Hematopoietic multipotent progenitor cell (in vitro differentiated cells): ENCODE measurements around the gene ISLR. TPM values are rescaled to one million over a fixed set of nuclear protein-coding genes. Genes with fewer than 3 reads are reported as not detected.

ENCODE experiments used
- DNase-seq, 3 donors: peaks; one replicate each; pipeline ENCODE4 v3.0.0-alpha.2; 2011 to 2015; ENCODE audit warnings: low read depth in 2 of 3, low spot score in 2 of 3
- total RNA-seq: library from RNA; depleted of rRNA; stranded (reverse); fragments of >200 nt; gene quantifications from one replicate; pipeline ENCODE4 v1.2.3, GENCODE V29; 2012

Gene ISLR
- total RNA-seq, 1 donor: not detected

DNA sequence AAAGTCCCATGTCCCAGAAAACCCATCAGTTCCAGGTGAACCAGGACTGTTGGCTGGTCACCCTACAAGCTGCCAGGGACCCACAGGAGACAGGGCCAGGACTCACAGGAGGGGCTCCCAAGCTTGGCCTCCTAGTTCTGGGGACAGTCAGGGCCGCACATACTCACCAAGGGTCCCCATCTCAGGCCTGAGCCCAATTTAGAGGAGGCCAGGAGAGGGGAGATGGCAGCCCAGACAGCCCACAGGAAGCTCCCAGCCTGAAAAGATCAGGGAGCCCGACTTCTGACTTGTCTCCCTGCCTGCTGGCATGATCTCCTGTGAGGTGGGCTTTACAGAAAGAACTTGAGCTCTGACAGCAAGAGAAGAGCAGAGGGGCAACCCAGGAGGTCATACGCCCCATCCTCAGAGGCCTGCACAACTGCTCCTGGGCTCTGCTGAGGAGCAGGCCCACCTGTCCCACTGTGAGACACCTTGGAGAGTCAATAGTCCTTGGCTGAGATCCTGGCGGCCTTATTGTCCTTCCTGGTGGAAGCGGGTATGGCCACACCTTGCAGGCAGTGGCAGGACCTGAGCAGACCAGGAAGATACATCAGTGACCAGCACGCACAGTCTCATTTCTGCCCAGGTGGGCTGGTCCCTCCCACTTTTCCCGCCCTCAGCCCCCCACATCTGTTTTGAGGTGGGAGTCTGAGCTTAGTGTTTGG is 2.5 kb upstream of the ISLR start:
- DNase-seq: no peak

DNA sequence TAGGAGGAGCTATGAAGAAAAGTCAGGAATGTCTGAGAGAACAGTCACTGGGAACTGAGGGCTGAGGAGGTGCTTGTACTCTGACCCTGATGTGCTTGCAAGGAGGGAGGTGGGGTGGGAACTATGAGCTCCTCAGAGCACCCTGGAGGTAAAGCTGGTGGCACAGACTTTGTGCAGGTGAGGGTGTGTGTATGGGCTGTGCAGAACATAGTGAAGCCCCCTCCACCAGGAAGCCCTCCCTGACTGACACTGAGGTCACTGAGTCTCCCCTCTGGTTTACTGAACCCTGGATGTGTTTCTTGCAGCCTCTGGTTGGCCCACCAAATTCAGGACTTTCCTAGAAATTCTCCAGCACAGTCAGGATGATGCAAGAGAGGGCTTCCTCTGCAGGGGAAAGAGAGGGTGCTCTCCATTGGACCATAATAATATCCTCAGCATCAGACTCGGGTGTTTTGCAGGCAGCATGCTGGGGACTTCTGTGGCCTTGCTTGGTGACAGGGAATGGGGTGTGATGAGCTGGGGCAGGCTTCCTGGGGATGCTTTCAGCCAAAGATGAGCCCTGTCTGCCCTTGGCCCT is 1.5 kb upstream of the ISLR start:
- no peak for DNase-seq

DNA sequence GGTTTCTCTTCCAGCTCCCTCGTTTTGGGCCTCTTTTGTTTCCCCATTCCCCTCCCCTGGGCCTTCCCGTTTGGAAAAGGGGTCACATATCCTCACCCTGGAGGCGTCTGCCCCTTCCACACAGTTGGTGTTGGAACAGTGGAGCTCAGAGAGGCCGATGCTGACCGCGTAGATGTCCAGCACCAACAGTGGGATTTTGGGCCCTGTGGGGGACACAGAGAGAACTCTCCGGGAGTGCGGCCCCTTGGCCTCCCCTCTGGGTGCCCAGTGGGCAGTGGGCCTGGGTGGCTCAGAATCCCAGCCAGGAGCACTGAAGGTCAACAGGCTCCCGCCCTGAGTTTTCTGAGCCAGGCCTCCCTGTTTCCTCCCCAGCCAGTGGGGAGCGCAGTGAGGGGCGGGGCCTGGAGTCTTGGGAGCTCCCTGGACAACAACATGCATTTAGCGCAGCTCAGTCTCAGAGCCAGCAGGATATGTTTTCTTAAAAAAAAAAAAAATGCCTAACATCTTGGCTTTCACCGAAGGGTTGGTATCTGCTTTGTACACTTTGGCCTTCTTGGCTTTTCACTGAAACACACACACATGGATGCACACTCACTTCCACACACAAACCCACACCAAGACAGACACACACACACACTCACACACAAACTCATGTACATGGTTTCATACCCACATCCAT is 670 bp upstream of the ISLR start:
- no peak for DNase-seq

DNA sequence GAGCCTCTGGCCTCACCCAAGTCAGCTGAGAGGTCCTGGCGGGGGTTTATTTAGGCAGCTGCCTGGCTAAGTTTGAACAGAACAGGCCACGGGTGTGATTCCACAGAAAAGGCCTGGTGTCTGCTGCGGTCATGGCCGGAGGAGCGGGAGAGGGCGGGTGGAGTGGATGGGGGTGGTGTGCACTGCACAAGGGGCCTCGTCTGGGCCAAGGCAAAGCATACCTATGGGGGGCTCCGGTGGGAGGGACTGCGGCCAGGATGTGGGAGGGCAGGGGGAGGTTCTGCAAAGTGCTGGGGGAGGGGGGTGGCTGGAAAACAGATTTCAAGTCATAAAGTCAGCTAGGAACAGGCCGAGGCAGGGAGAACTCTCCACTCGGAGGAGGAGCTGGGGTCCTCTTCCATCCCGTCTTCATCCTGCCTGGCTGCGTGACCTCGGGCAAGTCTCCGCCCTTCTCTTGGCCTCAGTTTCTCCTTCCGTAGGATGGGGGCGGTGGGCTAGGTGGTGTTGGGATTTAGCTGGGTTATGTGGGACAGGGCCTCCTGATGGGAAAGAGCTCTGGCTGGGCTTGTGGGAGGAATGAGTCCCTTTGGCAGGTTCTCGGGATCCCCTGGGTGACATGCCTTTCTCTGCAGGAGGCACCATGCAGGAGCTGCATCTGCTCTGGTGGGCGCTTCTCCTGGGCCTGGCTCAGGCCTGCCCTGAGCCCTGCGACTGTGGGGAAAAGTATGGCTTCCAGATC is 878 bp downstream of the ISLR start:
- no peak for DNase-seq

DNA sequence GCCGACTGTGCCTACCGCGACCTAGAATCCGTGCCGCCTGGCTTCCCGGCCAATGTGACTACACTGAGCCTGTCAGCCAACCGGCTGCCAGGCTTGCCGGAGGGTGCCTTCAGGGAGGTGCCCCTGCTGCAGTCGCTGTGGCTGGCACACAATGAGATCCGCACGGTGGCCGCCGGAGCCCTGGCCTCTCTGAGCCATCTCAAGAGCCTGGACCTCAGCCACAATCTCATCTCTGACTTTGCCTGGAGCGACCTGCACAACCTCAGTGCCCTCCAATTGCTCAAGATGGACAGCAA is 1.4 kb downstream of the ISLR start:
- no peak for DNase-seq

DNA sequence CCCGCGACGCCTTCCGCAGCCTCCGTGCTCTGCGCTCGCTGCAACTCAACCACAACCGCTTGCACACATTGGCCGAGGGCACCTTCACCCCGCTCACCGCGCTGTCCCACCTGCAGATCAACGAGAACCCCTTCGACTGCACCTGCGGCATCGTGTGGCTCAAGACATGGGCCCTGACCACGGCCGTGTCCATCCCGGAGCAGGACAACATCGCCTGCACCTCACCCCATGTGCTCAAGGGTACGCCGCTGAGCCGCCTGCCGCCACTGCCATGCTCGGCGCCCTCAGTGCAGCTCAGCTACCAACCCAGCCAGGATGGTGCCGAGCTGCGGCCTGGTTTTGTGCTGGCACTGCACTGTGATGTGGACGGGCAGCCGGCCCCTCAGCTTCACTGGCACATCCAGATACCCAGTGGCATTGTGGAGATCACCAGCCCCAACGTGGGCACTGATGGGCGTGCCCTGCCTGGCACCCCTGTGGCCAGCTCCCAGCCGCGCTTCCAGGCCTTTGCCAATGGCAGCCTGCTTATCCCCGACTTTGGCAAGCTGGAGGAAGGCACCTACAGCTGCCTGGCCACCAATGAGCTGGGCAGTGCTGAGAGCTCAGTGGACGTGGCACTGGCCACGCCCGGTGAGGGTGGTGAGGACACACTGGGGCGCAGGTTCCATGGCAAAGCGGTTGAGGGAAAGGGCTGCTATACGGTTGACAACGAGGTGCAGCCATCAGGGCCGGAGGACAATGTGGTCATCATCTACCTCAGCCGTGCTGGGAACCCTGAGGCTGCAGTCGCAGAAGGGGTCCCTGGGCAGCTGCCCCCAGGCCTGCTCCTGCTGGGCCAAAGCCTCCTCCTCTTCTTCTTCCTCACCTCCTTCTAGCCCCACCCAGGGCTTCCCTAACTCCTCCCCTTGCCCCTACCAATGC is 2.0 kb downstream of the ISLR start:
- no peak for DNase-seq

DNA sequence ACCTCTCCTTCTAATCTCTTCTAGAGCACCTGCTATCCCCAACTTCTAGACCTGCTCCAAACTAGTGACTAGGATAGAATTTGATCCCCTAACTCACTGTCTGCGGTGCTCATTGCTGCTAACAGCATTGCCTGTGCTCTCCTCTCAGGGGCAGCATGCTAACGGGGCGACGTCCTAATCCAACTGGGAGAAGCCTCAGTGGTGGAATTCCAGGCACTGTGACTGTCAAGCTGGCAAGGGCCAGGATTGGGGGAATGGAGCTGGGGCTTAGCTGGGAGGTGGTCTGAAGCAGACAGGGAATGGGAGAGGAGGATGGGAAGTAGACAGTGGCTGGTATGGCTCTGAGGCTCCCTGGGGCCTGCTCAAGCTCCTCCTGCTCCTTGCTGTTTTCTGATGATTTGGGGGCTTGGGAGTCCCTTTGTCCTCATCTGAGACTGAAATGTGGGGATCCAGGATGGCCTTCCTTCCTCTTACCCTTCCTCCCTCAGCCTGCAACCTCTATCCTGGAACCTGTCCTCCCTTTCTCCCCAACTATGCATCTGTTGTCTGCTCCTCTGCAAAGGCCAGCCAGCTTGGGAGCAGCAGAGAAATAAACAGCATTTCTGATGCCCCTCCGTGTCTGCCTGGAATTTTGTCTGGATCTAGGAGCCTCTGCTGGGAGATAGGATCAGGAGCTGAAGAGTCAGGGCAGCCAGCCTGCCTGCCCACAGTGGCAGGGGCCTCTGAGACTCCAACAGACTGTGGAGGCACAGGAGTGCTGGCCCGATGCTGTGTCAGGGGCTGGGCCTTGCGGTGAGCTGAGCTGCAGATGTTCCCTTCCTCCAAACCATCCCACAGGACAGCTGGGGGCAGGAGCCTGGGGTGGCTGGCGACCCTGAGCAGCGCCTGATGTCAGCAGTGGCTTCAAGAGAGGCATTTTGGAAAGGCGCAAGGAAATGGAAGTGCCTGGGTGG is 3.0 kb downstream of the ISLR start:
- DNase-seq: no peak

DNA sequence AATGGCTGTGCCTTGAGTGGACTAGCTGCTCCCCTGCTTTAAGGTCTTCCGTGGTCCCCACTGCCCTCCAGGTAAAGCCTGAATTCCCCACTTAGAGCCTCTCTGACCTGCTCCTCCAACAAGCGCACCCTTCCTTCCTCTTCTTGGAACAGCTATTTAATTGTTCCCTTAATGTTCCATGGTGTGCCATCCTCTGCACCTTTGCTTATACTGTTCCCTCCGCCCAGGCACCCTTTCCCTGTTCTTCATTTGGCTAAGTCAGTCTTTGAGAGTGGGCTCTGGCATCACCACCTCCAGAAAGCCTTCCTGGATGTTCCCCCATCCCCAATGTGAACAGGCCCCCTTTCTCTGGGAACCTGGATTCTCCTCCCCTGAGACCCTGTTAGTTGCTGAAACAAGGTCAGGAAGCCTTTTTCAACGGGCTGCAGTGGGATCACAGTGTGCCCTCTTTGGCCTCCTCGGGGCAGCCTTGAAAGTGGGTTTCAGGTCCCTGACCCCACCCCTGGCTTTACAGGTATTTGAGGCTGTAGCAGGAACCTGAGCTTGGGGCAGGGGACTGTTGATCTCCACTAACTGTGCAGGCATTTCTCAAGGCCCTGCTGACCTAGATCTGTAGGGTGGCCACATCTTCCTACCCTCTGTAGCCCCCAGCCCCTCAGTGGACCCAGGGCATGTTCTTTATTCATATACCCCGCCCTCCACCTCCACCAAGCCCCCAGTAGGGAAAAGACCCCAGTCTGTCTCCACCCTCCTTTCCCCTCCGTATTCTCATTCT is 5.0 kb downstream of the ISLR start:
- no peak for DNase-seq

DNA sequence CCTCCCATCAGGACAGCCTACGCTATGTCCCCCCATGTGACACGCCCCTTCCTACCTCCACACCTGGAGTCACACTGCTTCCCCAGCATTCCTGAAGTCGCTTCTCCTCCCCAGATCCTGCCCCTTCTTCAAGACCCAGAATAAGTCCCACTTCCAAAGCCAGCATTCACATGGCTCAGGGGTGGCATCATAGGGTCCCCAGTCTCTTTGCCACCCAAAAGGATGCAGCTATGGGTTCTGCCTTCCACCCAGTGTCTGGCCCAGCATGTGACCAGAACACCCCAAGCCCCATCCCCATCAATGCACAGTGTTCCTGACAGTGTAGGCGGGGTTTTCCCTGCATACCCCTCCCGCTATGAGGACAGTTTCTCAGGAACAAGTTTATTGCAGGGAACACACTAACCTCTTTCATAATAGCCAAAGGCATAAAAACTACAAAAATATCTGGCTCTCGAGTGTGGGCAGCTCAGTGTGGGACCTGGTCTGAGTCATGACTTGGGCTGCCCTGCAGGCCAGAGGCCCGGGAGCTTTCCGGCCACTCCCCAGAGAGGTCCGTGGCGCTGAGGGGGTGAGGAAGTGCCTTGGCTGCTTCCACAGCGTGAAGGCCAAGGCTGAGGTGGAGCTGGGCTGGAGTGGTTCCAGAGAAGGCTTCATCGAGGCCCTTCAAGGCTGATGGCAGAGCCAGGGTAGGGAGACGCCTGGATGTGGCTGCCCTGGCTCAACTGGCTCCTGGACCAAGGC is 5.8 kb downstream of the ISLR start:
- DNase-seq: no peak

DNA sequence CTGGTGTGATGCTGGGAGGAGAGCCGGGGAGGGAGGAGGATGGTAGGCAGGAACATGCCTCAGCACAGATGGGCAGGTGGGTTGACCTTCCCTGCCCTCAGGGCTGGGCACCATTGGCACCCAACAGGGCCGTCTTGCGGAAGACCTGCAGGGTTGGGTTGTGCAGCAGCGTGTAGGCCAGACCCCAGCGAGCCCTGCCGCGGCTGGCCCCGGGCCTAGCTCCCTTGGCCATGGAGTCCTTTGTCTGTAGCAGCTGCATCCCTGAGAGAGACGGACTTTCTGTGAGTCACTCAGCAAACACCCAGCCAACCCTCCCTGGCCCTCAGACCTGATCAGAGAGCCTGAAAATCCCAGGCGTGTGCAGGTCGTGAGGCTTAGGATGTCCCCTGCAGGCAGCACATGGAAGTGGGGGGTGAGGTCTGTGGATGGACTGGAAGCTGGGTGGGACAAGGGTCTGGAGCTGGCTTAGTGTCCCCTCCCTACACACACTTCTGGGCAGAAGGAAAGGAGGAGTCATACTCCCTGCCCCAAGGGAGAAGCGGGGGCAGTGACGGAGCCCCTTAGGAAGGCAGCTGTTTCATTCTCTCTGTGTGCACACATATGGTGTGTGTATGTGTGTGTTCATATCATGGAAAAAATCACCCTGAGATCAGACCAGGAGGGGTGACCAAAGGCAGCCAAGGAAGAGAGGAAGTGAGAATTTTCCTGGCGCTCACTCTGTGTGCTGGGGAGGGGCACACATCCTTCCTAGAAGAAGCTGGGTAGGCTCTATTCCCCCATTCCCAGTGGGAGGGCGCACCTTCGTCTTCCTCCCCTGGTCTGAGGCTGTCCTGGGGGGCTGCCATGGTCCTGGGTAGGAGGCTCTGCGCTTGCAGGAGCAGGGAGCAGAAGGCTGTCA is 6.7 kb downstream of the ISLR start:
- DNase-seq: no peak

DNA sequence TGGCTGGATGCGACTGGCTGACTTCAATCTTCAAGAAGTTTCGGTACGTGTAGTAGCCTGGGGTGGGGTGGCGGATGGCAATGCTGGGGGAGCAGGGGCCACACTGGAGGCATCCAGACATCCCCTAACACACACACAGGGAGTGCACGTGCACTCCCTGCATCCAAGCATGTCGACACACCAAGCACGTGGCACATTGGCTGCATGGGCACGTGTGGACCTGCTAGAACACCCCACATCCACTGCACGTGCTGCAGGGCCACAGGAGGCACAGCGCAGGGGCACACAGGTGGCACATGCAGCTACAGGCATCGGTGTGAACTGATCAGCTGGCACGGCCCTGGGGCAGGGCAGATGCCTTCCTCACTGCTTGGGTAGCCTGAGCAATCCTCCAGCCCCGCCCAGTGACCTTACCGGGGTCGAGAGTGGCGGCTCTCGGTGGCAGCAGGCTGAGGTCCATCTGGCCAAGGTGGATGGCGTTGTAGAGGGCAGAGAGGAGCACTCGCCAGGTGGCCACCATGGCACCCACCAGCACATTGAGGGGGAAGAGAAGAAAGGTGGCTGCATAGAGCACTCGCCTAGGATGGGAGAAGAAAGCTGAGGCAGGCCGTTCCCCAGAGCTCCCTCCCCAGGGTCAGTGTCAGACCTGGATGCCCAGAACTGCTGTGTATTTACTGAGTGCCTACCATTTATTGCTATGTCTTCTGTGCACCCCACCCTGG is 7.5 kb downstream of the ISLR start:
- no peak for DNase-seq

DNA sequence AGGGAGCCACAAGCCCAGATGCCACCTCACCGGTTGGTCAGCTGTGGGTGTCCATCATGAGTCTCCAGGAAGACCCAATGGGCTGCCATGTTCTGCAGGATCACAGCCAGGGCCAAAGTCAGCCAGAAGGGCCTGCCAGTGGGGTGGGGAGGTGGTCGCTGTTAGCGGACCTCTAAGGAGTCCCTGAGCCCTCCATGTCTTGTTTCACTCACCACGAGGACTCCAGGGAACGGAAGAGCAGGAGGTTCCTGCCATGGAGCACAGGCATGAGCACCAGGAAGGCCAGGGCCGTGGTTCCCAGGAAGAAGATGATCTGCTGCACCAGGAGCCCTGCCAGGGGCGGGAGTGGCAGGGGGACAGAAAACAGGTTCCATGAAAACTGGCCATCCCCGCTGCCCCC is 8.6 kb downstream of the ISLR start:
- no peak for DNase-seq

DNA sequence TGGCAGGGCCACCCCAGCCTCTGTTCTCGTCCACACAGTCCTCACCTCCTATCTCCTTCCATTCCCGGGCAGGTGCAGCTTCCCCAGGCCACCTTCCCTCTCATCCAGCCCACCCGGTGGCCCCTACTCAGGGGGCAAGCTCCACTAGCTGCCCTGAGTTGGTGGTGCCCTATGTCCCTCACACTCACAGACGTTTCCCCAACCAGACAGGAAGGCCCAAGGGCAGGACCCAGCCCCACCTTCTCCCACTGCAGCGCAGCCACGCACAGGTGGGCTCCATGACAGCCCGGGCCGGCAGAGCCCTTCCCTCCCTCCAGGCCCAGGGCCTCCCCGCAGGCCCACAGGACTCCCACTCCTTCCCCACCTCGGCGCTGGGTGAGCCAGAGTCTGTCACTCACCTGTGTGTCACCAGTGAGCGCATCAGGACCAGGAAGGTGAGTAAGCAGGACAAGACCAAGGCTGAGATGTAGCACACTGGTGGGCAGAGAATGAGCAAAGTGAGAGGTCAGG is 11.1 kb downstream of the ISLR start:
- DNase-seq: no peak

DNA sequence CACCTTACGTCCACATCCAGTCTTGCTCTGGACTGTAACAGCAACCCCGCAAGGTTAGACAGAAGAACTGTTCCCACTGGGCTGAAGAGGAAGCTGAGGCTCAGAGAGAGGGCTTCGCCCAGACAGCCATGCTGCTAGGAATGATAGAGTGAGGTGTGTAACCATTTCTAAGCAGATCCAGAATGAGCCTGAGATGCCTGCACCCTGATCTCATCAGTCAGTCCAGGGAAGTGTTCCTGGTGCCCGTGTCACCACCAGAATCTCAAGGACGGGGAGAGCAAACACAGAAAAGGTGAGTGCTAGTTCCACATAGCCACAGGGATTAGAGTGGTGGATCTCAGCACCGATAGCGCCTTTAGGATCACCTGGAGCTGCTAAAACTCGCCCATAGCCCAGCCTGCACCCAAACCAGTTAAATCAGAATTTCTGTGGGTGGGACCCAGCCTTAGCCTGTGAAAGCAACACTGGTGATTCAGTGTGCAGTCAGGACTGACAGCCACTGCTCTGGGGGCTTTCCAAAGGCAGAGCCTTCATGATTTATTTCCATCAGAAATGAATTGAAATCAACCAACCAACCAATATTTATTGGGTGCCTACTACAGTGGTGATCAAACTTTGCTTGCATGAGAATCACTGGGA is 12.3 kb downstream of the ISLR start:
- no peak for DNase-seq

DNA sequence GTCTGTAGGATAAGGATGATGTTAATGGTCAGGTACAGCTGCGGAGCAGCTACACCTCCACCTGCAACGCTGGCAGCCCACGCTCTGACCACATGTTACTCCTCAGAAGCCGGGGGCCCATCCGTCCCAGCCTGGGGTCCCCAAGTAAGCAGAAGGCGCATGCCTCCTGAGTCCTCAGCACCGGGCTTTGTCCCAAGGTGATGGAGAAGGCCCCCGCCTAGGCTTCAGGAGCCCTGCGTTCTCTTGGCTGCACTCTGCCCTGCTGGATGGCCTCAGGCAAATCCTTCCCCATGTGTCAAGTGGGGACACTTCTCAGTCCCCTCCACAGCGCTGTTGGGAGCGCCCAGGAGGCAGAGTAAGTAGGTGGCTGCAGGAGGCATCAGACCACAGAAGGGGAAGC is 14.7 kb downstream of the ISLR start:
- DNase-seq: no peak

DNA sequence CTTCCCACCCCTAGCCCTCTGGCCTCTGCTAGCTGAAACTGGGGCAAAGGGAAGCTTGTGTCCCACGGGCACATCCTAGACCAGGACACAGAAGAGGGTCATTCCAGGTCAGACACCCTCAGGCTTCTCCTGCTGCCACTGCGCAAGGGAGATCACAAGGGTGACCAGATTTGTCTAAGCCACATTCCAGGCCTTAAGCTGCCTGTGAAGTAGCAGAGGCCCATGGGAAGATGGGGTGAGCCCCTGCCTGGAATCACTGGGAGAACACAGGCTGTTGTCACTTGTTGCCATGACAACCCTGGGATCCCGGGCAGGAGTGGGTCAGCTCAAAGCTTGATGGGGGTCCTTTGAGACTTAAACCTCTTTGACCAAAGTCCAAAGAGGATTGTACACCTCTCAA is 18.3 kb downstream of the ISLR start:
- no peak for DNase-seq
